B cell (primary cell): Measurements from ENCODE around the gene AZIN2. TPM values are rescaled to one million over a fixed set of nuclear protein-coding genes. Genes with fewer than 3 reads are reported as not detected.
"Not testable (repeated sequence)": the region's sequence is repeated elsewhere in the genome, so short reads cannot be mapped to it uniquely, and the experiment has no call there.

Experiments used
- ATAC-seq: fragments of 200-7000 bp; cut with Tn5 transposase; one replicate; pipeline ENCODE4 v1.10.0; 2021; ENCODE audit warnings: low read depth, mild to moderate bottlenecking, moderate number of reproducible peaks, moderate library complexity
- CTCF ChIA-PET: fragments of 350-600 bp; sonication (Branson Sonifier 250); formaldehyde crosslinking; loops from one replicate; lab custom pipeline; 2021; ENCODE audit warnings: antibody characterized with exemption, inconsistent platforms; lab: Charles Lee
- POLR2A ChIA-PET: fragments of 350-600 bp; sonication (Branson Sonifier 250); formaldehyde crosslinking; loops from one replicate; lab custom pipeline; 2021; ENCODE audit warnings: antibody characterized with exemption; lab: Charles Lee
- DNase-seq: peaks from one replicate; pipeline ENCODE4 v3.0.0; 2013
- H2AFZ ChIP-seq: 2 replicates; pipeline ENCODE4 v1.6.1; 2012; ENCODE audit warnings: mild to moderate bottlenecking, low read depth, low read length; ENCODE audit not compliant: insufficient read depth, poor library complexity, severe bottlenecking
- H3K27ac ChIP-seq, 2 donors: 1 replicate in 1 of 2; 2 replicates in 1 of 2; pipeline ENCODE4 v1.5.1; 2012 to 2013; ENCODE audit warnings: low read length in 2 of 2, mild to moderate bottlenecking in 2 of 2, moderate library complexity in 1 of 2
- H3K27me3 ChIP-seq, 4 experiments: fragments of 200-600 bp in 1 of 4; sonication (generic) in 1 of 4; replicated peaks in 1 of 4; 1 replicate in 2 of 4; 2 replicates in 2 of 4; pipeline versions ENCODE4 v1.6.1 to v1.7.0; 2013 to 2016; ENCODE audit warnings: low read length in 3 of 4, mild to moderate bottlenecking in 2 of 4, mixed read lengths in 1 of 4, moderate library complexity in 1 of 4; ENCODE audit not compliant: insufficient read depth in 4 of 4, control insufficient read depth in 3 of 4; ENCODE audit errors: control extremely low read depth in 1 of 4
- H3K36me3 ChIP-seq, 2 experiments: replicated peaks in 1 of 2; 1 replicate in 1 of 2; 2 replicates in 1 of 2; pipeline versions ENCODE4 v1.6.1 to v1.7.1; 2013; ENCODE audit warnings: low read length in 1 of 2; ENCODE audit not compliant: insufficient read depth in 2 of 2, control insufficient read depth in 1 of 2; ENCODE audit errors: control extremely low read depth in 1 of 2, extremely low read depth in 1 of 2
- H3K4me1 ChIP-seq, 2 donors: fragments of 200-600 bp in 1 of 2; sonication (generic) in 1 of 2; 1 replicate in 1 of 2; 2 replicates in 1 of 2; pipeline versions ENCODE4 v1.5.1 to v1.6.1; 2013 to 2017; ENCODE audit warnings: low read length in 2 of 2; ENCODE audit not compliant: control insufficient read depth in 2 of 2, insufficient read depth in 2 of 2
- H3K4me2 ChIP-seq: replicated peaks from 2 replicates; pipeline ENCODE3; 2012; ENCODE audit warnings: mild to moderate bottlenecking, low read depth, low read length; ENCODE audit not compliant: poor library complexity, severe bottlenecking
- H3K4me3 ChIP-seq, 5 experiments: fragments of 200-600 bp in 1 of 5; sonication (generic) in 1 of 5; 1 replicate in 3 of 5; 2 replicates in 2 of 5; pipeline versions ENCODE4 v1.5.1 to v1.7.0; 2011 to 2016; ENCODE audit warnings: low read length in 4 of 5, mild to moderate bottlenecking in 4 of 5, low read depth in 2 of 5, control low read depth in 1 of 5, moderate library complexity in 1 of 5; ENCODE audit not compliant: insufficient read depth in 1 of 5; ENCODE audit errors: control extremely low read depth in 1 of 5, extremely low read depth in 1 of 5
- H3K79me2 ChIP-seq: fragments of 200-600 bp; sonication (generic); one replicate; pipeline ENCODE4 v1.6.0; 2016; ENCODE audit warnings: low read length; ENCODE audit not compliant: control insufficient read depth, insufficient read depth
- H3K9ac ChIP-seq: fragments of 200-600 bp; sonication (generic); 2 replicates; pipeline ENCODE4 v1.6.1; 2017; ENCODE audit warnings: mild to moderate bottlenecking, low read length, moderate library complexity
- H3K9me3 ChIP-seq, 3 donors: one replicate each; pipeline versions ENCODE4 v1.6.1 to v1.7.1; 2013; ENCODE audit warnings: low read length in 2 of 3; ENCODE audit not compliant: control insufficient read depth in 2 of 3, insufficient read depth in 1 of 3; ENCODE audit errors: control extremely low read depth in 1 of 3
- H4K20me1 ChIP-seq: 2 replicates; pipeline ENCODE4 v1.6.0; 2012; ENCODE audit warnings: mild to moderate bottlenecking, low read length; ENCODE audit not compliant: insufficient read depth, control insufficient read depth, poor library complexity, severe bottlenecking
- H3K27ac Mint-ChIP-seq: one replicate; pipeline ENCODE4 v1.8.0; 2021; ENCODE audit warnings: mixed read lengths
- H3K27me3 Mint-ChIP-seq: one replicate; pipeline ENCODE4 v1.8.0; 2021; ENCODE audit warnings: mixed read lengths
- H3K4me1 Mint-ChIP-seq: one replicate; pipeline ENCODE4 v1.8.0; 2021; ENCODE audit warnings: mixed read lengths
- H3K4me3 Mint-ChIP-seq: one replicate; pipeline ENCODE4 v1.8.0; 2021; ENCODE audit warnings: mixed read lengths
- H3K9me3 Mint-ChIP-seq: one replicate; pipeline ENCODE4 v1.8.0; 2022; ENCODE audit warnings: mixed read lengths; ENCODE audit not compliant: insufficient read depth
- CTCF ChIP-seq: fragments of 200-600 bp; IDR thresholded peaks from one replicate; pipeline ENCODE4 v1.8.0; 2022; ENCODE audit warnings: antibody characterized with exemption, mild to moderate bottlenecking
- EZH2 ChIP-seq: IDR thresholded peaks from 2 replicates; pipeline ENCODE4 v1.6.1; 2012; ENCODE audit warnings: borderline replicate concordance, low read depth, mild to moderate bottlenecking, moderate library complexity, low read length; ENCODE audit not compliant: insufficient read depth, poor library complexity, severe bottlenecking
- WGBS: methylation state at CpG from one replicate; pipeline ENCODE4 v1.1.5; 2013; ENCODE audit warnings: missing lambda C conversion rate; ENCODE audit not compliant: insufficient coverage; 5-methylcytosine and 5-hydroxymethylcytosine counted together
- intact Hi-C: fragments of 100-400 bp; cut with micrococcal nuclease; formaldehyde crosslinking; loops from one replicate; pipeline ENCODE4 v1.10.0; 2022
- polyA plus RNA-seq: library from polyadenylated mRNA; depleted of rRNA; stranded (reverse); fragments of >200 nt; gene quantifications from 2 replicates; pipeline ENCODE4 v1.2.3, GENCODE V29; 2012
- total RNA-seq, 2 donors: library from RNA; stranded (reverse); fragments of 120-200 nt in 1 of 2; gene quantifications; 1 replicate in 1 of 2; 2 replicates in 1 of 2; pipeline versions ENCODE4 v1.2.3 to v1.2.4, GENCODE V29; 2013 to 2022

AZIN2 gene
- total and polyA plus RNA-seq, 2 donors (not counting 1 experiment from before 2014, with no cell fraction given), result 0.33 to 5.9 TPM

- H3K4me3 ChIP-seq, result no peak overlapping the region
- H3K9me3 ChIP-seq, result no peaks in the 10 kb centered on the region
- H4K20me1 ChIP-seq, result no peaks in the 10 kb centered on the region
- intact Hi-C loops, result no loop called here
- H3K27ac ChIP-seq, result no peak overlapping the region
- H3K9me3 Mint-ChIP-seq, result no peaks in the 10 kb centered on the region
- WGBS, result 90% methylated on average over 8 of the region's 10 CpGs
- no peaks in the 10 kb centered on the region for H3K36me3 ChIP-seq
- H3K4me3 Mint-ChIP-seq, result no peak overlapping the region
- H3K27ac Mint-ChIP-seq, result no peak overlapping the region
- no peaks in the 10 kb centered on the region for H3K27me3 ChIP-seq
- H3K79me2 ChIP-seq, result no peaks in the 10 kb centered on the region
- peaks cover 0 to 1% of the 10 kb centered on the region in 2 donors for H3K4me1 ChIP-seq
- H2AFZ ChIP-seq, result no peak overlapping the region
- H3K9ac ChIP-seq, result no peak overlapping the region
- peaks cover 6% of the 10 kb centered on the region for H3K4me1 Mint-ChIP-seq
- no peak for TF ChIP-seq EZH2
- TF ChIP-seq CTCF, result no peak
- DNase-seq (no peak), ATAC-seq (no peak)
- ChIA-PET POLR2A (no interaction called here), CTCF (interaction anchor here (0.7 kb wide), 1 partner anchor 38 kb away, joined by 3 read pairs; no protein-coding TSS in a partner anchor)
- H3K27me3 Mint-ChIP-seq, result no peaks in the 10 kb centered on the region
- H3K4me2 ChIP-seq, result no peak overlapping the region
Observed at GRCh38 chr1:33133478-33134105, 52.6 kb downstream of the AZIN2 start.

DNA sequence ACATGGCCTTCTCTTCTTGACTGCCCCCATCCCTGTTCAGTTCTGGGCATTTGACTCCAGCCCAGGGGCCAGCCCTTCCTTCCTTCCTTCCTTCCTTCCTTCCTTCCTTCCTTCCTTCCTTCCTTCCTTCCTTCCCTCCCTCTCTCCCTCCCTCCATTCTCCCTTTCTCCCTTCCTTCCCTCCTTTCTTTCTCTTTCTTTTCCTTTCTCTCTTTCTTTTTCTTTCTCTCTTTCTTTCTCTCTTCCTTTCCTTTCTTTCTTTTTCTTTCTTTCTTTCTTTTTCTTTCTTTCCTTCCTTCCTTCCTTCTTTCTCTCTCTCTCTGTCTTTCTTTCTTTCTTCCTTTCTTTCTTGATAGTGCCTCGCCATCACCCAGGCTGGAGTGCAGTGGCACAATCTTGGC is 55.1 kb downstream of the AZIN2 start:
- ATAC-seq, H2AFZ ChIP-seq, H3K4me1 Mint-ChIP-seq, intact Hi-C loops, POLR2A ChIA-PET, H3K27me3 ChIP-seq, H4K20me1 ChIP-seq, H3K9me3 ChIP-seq, H3K27ac Mint-ChIP-seq, H3K27me3 Mint-ChIP-seq, H3K4me2 ChIP-seq, H3K79me2 ChIP-seq, H3K4me1 ChIP-seq, H3K4me3 Mint-ChIP-seq, H3K27ac ChIP-seq, H3K4me3 ChIP-seq, H3K9me3 Mint-ChIP-seq, DNase-seq, H3K36me3 ChIP-seq, H3K9ac ChIP-seq: not testable (repeated sequence)
- CTCF ChIA-PET, result interaction anchor here (1.0 to 1.5 kb wide), 3 partner anchors 23 to 41 kb away, joined by 3 to 4 read pairs (median 3); no protein-coding TSS in a partner anchor
- 100% methylated on average over 1 of the region's 1 CpG for WGBS
